ENCODE results near the gene COL11A2.
"Not testable (repeated sequence)": the region's sequence is repeated elsewhere in the genome, so short reads cannot be mapped to it uniquely, and the experiment has no call there.

The COL11A2 gene

GRCh38 chr6:33150560-33150959, 41.7 kb downstream of the COL11A2 start:
- DNase-seq: not testable (repeated sequence)

- DNase-seq: peak; percentile 30
These were observed 44.2 kb downstream of the COL11A2 start for GRCh38 chr6:33147807-33148666.

GRCh38 chr6:33144373-33144772, 47.9 kb downstream of the COL11A2 start:
- DNase-seq: no peak

- no peak for DNase-seq
These were observed 49.0 kb downstream of the COL11A2 start for GRCh38 chr6:33143113-33143770.

GRCh38 chr6:33142501-33143070, 49.7 kb downstream of the COL11A2 start:
- DNase-seq: no peak

GRCh38 chr6:33140556-33140955, 51.7 kb downstream of the COL11A2 start:
- no peak for DNase-seq

- no peak for DNase-seq
These were observed 52.6 kb downstream of the COL11A2 start for GRCh38 chr6:33139596-33140206.

- no peak for DNase-seq
These were observed 55.9 kb downstream of the COL11A2 start for GRCh38 chr6:33136310-33136900.

GRCh38 chr6:33132081-33132524, 60.2 kb downstream of the COL11A2 start:
- no peak for DNase-seq

GRCh38 chr6:33128318-33128717, 63.9 kb downstream of the COL11A2 start:
- no peak for DNase-seq

- DNase-seq: peak; percentile 12
These were observed 66.1 kb downstream of the COL11A2 start for GRCh38 chr6:33126101-33126714.

GRCh38 chr6:33124947-33125346, 67.3 kb downstream of the COL11A2 start:
- no peak for DNase-seq

- DNase-seq: no peak
These were observed 67.8 kb downstream of the COL11A2 start for GRCh38 chr6:33124525-33124901.

- no peak for DNase-seq
These were observed 68.3 kb downstream of the COL11A2 start for GRCh38 chr6:33123732-33124524.

GRCh38 chr6:33123181-33123580, 69.1 kb downstream of the COL11A2 start:
- DNase-seq: no peak

- DNase-seq: no peak
These were observed 72.3 kb downstream of the COL11A2 start for GRCh38 chr6:33120001-33120400.

- peak; percentile 28 for DNase-seq
These were observed 73.6 kb downstream of the COL11A2 start for GRCh38 chr6:33118525-33119123.

- DNase-seq: no peak
These were observed 74.4 kb downstream of the COL11A2 start for GRCh38 chr6:33117811-33118277.

- DNase-seq: no peak
These were observed 75.2 kb downstream of the COL11A2 start for GRCh38 chr6:33116841-33117711.

- no peak for DNase-seq
These were observed 75.8 kb downstream of the COL11A2 start for GRCh38 chr6:33116417-33116816.

Measured in NCI-H1436 (cell line).